Measurements from ENCODE around the gene EDNRA.

EDNRA gene

GRCh38 chr4:147510962-147511668, 30.2 kb downstream of the EDNRA start:
- no peak for DNase-seq (ENCODE audit: low read depth)
- no peak overlapping the region for H3K4me3 ChIP-seq (ENCODE audit: low read depth, low read length)
- TF ChIP-seq CTCF (IDR thresholded peaks at IDR 0.05; ENCODE audit: control insufficient read depth, extremely low read depth, insufficient read depth): no peak

- DNase-seq (ENCODE audit: low read depth): no peak
- no peak for TF ChIP-seq CTCF (IDR thresholded peaks at IDR 0.05; ENCODE audit: control insufficient read depth, extremely low read depth, insufficient read depth)
- no peak overlapping the region for H3K4me3 ChIP-seq (ENCODE audit: low read depth, low read length)
Observed at GRCh38 chr4:147513091-147513490, 32.2 kb downstream of the EDNRA start.

GRCh38 chr4:147513952-147514351, 33.1 kb downstream of the EDNRA start:
- H3K4me3 ChIP-seq (ENCODE audit: low read depth, low read length): no peak overlapping the region
- DNase-seq (ENCODE audit: low read depth): no peak
- no peak for TF ChIP-seq CTCF (IDR thresholded peaks at IDR 0.05; ENCODE audit: control insufficient read depth, extremely low read depth, insufficient read depth)

GRCh38 chr4:147515220-147515936, 34.5 kb downstream of the EDNRA start:
- no peak for TF ChIP-seq CTCF (IDR thresholded peaks at IDR 0.05; ENCODE audit: control insufficient read depth, extremely low read depth, insufficient read depth)
- DNase-seq (ENCODE audit: low read depth): no peak
- H3K4me3 ChIP-seq (ENCODE audit: low read depth, low read length): no peak overlapping the region

GRCh38 chr4:147516133-147516532, 35.2 kb downstream of the EDNRA start:
- DNase-seq (ENCODE audit: low read depth): no peak
- H3K4me3 ChIP-seq (ENCODE audit: low read depth, low read length): no peak overlapping the region
- no peak for TF ChIP-seq CTCF (IDR thresholded peaks at IDR 0.05; ENCODE audit: control insufficient read depth, extremely low read depth, insufficient read depth)

- no peak for DNase-seq (ENCODE audit: low read depth)
- TF ChIP-seq CTCF (IDR thresholded peaks at IDR 0.05; ENCODE audit: control insufficient read depth, extremely low read depth, insufficient read depth): no peak
- no peak overlapping the region for H3K4me3 ChIP-seq (ENCODE audit: low read depth, low read length)
Observed at GRCh38 chr4:147518086-147518485, 37.2 kb downstream of the EDNRA start.
